ENCODE results near the gene ESYT2.

- TF ChIP-seq CTCF (IDR thresholded peaks at IDR 0.05) (no peak), POLR2A (IDR thresholded peaks at IDR 0.05) (no peak), POLR2AphosphoS5 (IDR thresholded peaks at IDR 0.05) (no peak), EP300 (IDR thresholded peaks at IDR 0.05) (no peak)
Observed at GRCh38 chr7:158805414-158805813, 23.9 kb downstream of the ESYT2 start.
